Measurements from ENCODE around the gene SLC6A19. TPM values are rescaled to one million over a fixed set of nuclear protein-coding genes. Genes with fewer than 3 reads are reported as not detected.
"Not testable (repeated sequence)": the region's sequence is repeated elsewhere in the genome, so short reads cannot be mapped to it uniquely, and the experiment has no call there.

Gene SLC6A19
- total RNA-seq, 1 experiment from 2014 or later = 0.07 TPM

- Histone ChIP-seq H3K4me3 (ENCODE audit: insufficient read depth, low read depth, low read length) (no peak overlapping the region), H3K36me3 (replicated peaks; ENCODE audit: control insufficient read depth, insufficient read depth, low read length) (no peaks in the 10 kb centered on the region), H3K27me3 (ENCODE audit: control insufficient read depth, insufficient read depth, low read length) (no peaks in the 10 kb centered on the region)
- no peak for DNase-seq
These were observed 19.4 kb downstream of the SLC6A19 start for GRCh38 chr5:1220831-1221230.

- no peaks in the 10 kb centered on the region for H3K27me3 ChIP-seq (ENCODE audit: control insufficient read depth, insufficient read depth, low read length)
- no peak for DNase-seq
- no peak overlapping the region for H3K4me3 ChIP-seq (ENCODE audit: insufficient read depth, low read depth, low read length)
- no peaks in the 10 kb centered on the region for H3K36me3 ChIP-seq (replicated peaks; ENCODE audit: control insufficient read depth, insufficient read depth, low read length)
These were observed 20.3 kb downstream of the SLC6A19 start for GRCh38 chr5:1221721-1222120.

- Histone ChIP-seq H3K36me3 (replicated peaks; ENCODE audit: control insufficient read depth, insufficient read depth, low read length) (no peaks in the 10 kb centered on the region), H3K27me3 (ENCODE audit: control insufficient read depth, insufficient read depth, low read length) (no peaks in the 10 kb centered on the region), H3K4me3 (ENCODE audit: insufficient read depth, low read depth, low read length) (no peak overlapping the region)
- DNase-seq = no peak
These were observed 20.8 kb downstream of the SLC6A19 start for GRCh38 chr5:1222147-1222546.

- H3K36me3 ChIP-seq (replicated peaks; ENCODE audit: control insufficient read depth, insufficient read depth, low read length) = no peaks in the 10 kb centered on the region
- no peak for DNase-seq
These were observed 21.4 kb downstream of the SLC6A19 start for GRCh38 chr5:1222621-1223277.

GRCh38 chr5:1223278-1223670, 21.9 kb downstream of the SLC6A19 start:
- Histone ChIP-seq H3K36me3 (replicated peaks; ENCODE audit: control insufficient read depth, insufficient read depth, low read length) (no peaks in the 10 kb centered on the region), H3K27me3 (ENCODE audit: control insufficient read depth, insufficient read depth, low read length) (no peaks in the 10 kb centered on the region), H3K4me3 (ENCODE audit: insufficient read depth, low read depth, low read length) (no peak overlapping the region)
- no peak for DNase-seq

More at GRCh38 chr5:1222621-1223277, 21.4 kb downstream of the SLC6A19 start:
- no peaks in the 10 kb centered on the region for H3K27me3 ChIP-seq (ENCODE audit: control insufficient read depth, insufficient read depth, low read length)
- H3K4me3 ChIP-seq (ENCODE audit: insufficient read depth, low read depth, low read length) = no peak overlapping the region

- H3K27me3 ChIP-seq (ENCODE audit: control insufficient read depth, insufficient read depth, low read length) = no peaks in the 10 kb centered on the region
- H3K36me3 ChIP-seq (replicated peaks; ENCODE audit: control insufficient read depth, insufficient read depth, low read length) = no peaks in the 10 kb centered on the region
- no peak for DNase-seq
- no peak overlapping the region for H3K4me3 ChIP-seq (ENCODE audit: insufficient read depth, low read depth, low read length)
These were observed 23.2 kb downstream of the SLC6A19 start for GRCh38 chr5:1224631-1225030.

- Histone ChIP-seq H3K4me3 (ENCODE audit: insufficient read depth, low read depth, low read length) (no peak within 1 kb of the TSS), H3K36me3 (replicated peaks; ENCODE audit: control insufficient read depth, insufficient read depth, low read length) (no peaks in the 10 kb centered on the region), H3K27me3 (ENCODE audit: control insufficient read depth, insufficient read depth, low read length) (no peaks in the 10 kb centered on the region)
- DNase-seq = no peak
These were observed 23.7 kb downstream of the SLC6A19 start, which contains the start of gene SLC6A18 for GRCh38 chr5:1225081-1225480. SLC6A18 (plus strand) TSS chr5:1225381; CDS start chr5:1225478, 97 bp downstream.

GRCh38 chr5:1226231-1226630, 24.8 kb downstream of the SLC6A19 start:
- DNase-seq = no peak

GRCh38 chr5:1226839-1227581, 25.6 kb downstream of the SLC6A19 start:
- H3K36me3 ChIP-seq (replicated peaks; ENCODE audit: control insufficient read depth, insufficient read depth, low read length) = no peaks in the 10 kb centered on the region
- no peaks in the 10 kb centered on the region for H3K27me3 ChIP-seq (ENCODE audit: control insufficient read depth, insufficient read depth, low read length)
- DNase-seq = no peak
- H3K4me3 ChIP-seq (ENCODE audit: insufficient read depth, low read depth, low read length) = no peak overlapping the region

More at GRCh38 chr5:1226231-1226630, 24.8 kb downstream of the SLC6A19 start:
- H3K36me3 ChIP-seq (replicated peaks; ENCODE audit: control insufficient read depth, insufficient read depth, low read length) = no peaks in the 10 kb centered on the region
- H3K27me3 ChIP-seq (ENCODE audit: control insufficient read depth, insufficient read depth, low read length) = no peaks in the 10 kb centered on the region
- H3K4me3 ChIP-seq (ENCODE audit: insufficient read depth, low read depth, low read length) = no peak overlapping the region

GRCh38 chr5:1227667-1228066, 26.3 kb downstream of the SLC6A19 start:
- no peak for DNase-seq
- Histone ChIP-seq H3K27me3 (ENCODE audit: control insufficient read depth, insufficient read depth, low read length) (no peaks in the 10 kb centered on the region), H3K36me3 (replicated peaks; ENCODE audit: control insufficient read depth, insufficient read depth, low read length) (no peaks in the 10 kb centered on the region), H3K4me3 (ENCODE audit: insufficient read depth, low read depth, low read length) (no peak overlapping the region)

- no peaks in the 10 kb centered on the region for H3K36me3 ChIP-seq (replicated peaks; ENCODE audit: control insufficient read depth, insufficient read depth, low read length)
- H3K27me3 ChIP-seq (ENCODE audit: control insufficient read depth, insufficient read depth, low read length) = no peaks in the 10 kb centered on the region
- H3K4me3 ChIP-seq (ENCODE audit: insufficient read depth, low read depth, low read length) = no peak overlapping the region
- no peak for DNase-seq
These were observed 26.7 kb downstream of the SLC6A19 start for GRCh38 chr5:1228120-1228519.

GRCh38 chr5:1229023-1229422, 27.6 kb downstream of the SLC6A19 start:
- not testable (repeated sequence) for H3K4me3 ChIP-seq (ENCODE audit: insufficient read depth, low read depth, low read length); H3K27me3 ChIP-seq (ENCODE audit: control insufficient read depth, insufficient read depth, low read length); DNase-seq

GRCh38 chr5:1229822-1230221, 28.4 kb downstream of the SLC6A19 start:
- H3K4me3 ChIP-seq (ENCODE audit: insufficient read depth, low read depth, low read length) = no peak overlapping the region
- no peak for DNase-seq
- no peaks in the 10 kb centered on the region for H3K36me3 ChIP-seq (replicated peaks; ENCODE audit: control insufficient read depth, insufficient read depth, low read length)
- H3K27me3 ChIP-seq (ENCODE audit: control insufficient read depth, insufficient read depth, low read length) = no peaks in the 10 kb centered on the region

More at GRCh38 chr5:1229023-1229422, 27.6 kb downstream of the SLC6A19 start:
- not testable (repeated sequence) for H3K36me3 ChIP-seq (replicated peaks; ENCODE audit: control insufficient read depth, insufficient read depth, low read length)

GRCh38 chr5:1230551-1230950, 29.2 kb downstream of the SLC6A19 start:
- no peaks in the 10 kb centered on the region for H3K27me3 ChIP-seq (ENCODE audit: control insufficient read depth, insufficient read depth, low read length)
- H3K36me3 ChIP-seq (replicated peaks; ENCODE audit: control insufficient read depth, insufficient read depth, low read length) = no peaks in the 10 kb centered on the region
- no peak for DNase-seq
- H3K4me3 ChIP-seq (ENCODE audit: insufficient read depth, low read depth, low read length) = no peak overlapping the region

GRCh38 chr5:1231354-1231905, 30.0 kb downstream of the SLC6A19 start:
- Histone ChIP-seq H3K36me3 (replicated peaks; ENCODE audit: control insufficient read depth, insufficient read depth, low read length) (no peaks in the 10 kb centered on the region), H3K4me3 (ENCODE audit: insufficient read depth, low read depth, low read length) (no peak overlapping the region)

More at GRCh38 chr5:1231354-1231905, 30.0 kb downstream of the SLC6A19 start:
- peak; percentile 67 for DNase-seq
- H3K27me3 ChIP-seq (ENCODE audit: control insufficient read depth, insufficient read depth, low read length) = no peaks in the 10 kb centered on the region

Data from H7 (cell line).